Gastrocnemius medialis (tissue), 4 donors: Measurements from ENCODE around the gene PLEKHB2. TPM values are rescaled to one million over a fixed set of nuclear protein-coding genes. Genes with fewer than 3 reads are reported as not detected.
A peak's percentile ranks its signal among the peaks of the same experiment; 100 is the strongest.
"Not testable (repeated sequence)": the region's sequence is repeated elsewhere in the genome, so short reads cannot be mapped to it uniquely, and the experiment has no call there.

Experiments
- ATAC-seq, 2 donors: fragments of 150-250 bp; one replicate each; pipeline ENCODE4 v1.9.1; 2016
- DNase-seq, 2 donors: peaks; one replicate each; pipeline ENCODE4 v3.0.0-alpha.2; 2019
- H3K27ac ChIP-seq, 4 donors: fragments of 200-600 bp; sonication (generic); 1 replicate in 1 of 4; 2 replicates in 3 of 4; pipeline ENCODE4 v1.5.1; 2016 to 2018; ENCODE audit warnings: mild to moderate bottlenecking in 2 of 4, moderate library complexity in 1 of 4
- H3K27me3 ChIP-seq, 3 donors: fragments of 200-600 bp; sonication (generic) in 2 of 3; 1 replicate in 1 of 3; 2 replicates in 2 of 3; pipeline versions ENCODE4 v1.5.1 to v1.6.0; 2016 to 2019; ENCODE audit warnings: mild to moderate bottlenecking in 1 of 3, moderate library complexity in 1 of 3
- H3K36me3 ChIP-seq, 2 donors: fragments of 200-600 bp; sonication (generic) in 1 of 2; one replicate each; pipeline ENCODE4 v1.5.1; 2017 to 2018
- H3K4me1 ChIP-seq, 2 donors: fragments of 200-600 bp; sonication (generic) in 1 of 2; one replicate each; pipeline ENCODE4 v1.5.1; 2016 to 2017; ENCODE audit warnings: mild to moderate bottlenecking in 2 of 2
- H3K4me3 ChIP-seq, 4 donors: fragments of 200-600 bp; sonication (generic) in 3 of 4; 1 replicate in 1 of 4; 2 replicates in 3 of 4; pipeline ENCODE4 v1.5.1; 2016 to 2019; ENCODE audit warnings: mild to moderate bottlenecking in 2 of 4
- H3K9me3 ChIP-seq, 3 donors: fragments of 200-600 bp; sonication (generic) in 2 of 3; 1 replicate in 1 of 3; 2 replicates in 2 of 3; pipeline ENCODE4 v1.5.1; 2016 to 2019
- POLR2A ChIP-seq, 2 donors: fragments of 450-650 bp; IDR thresholded peaks; one replicate each; pipeline ENCODE4 v1.6.1; 2017; ENCODE audit warnings: antibody characterized with exemption in 2 of 2, mild to moderate bottlenecking in 2 of 2, moderate library complexity in 2 of 2
- in situ Hi-C, 4 donors: fragments of 200-750 bp; cut with MboI; loops; one replicate each; pipeline versions ENCODE4 v1.15.0 to v1.8.0; 2017; ENCODE audit warnings: low sequenced_read_pairs in 4 of 4
- intact Hi-C: fragments of 100-400 bp; cut with DNase I; formaldehyde crosslinking; loops from one replicate; pipeline ENCODE4 v1.15.1; 2023; ENCODE audit warnings: low total_unique reads
- total RNA-seq, 4 donors: library from RNA; depleted of rRNA; stranded (reverse); fragments of >200 nt; gene quantifications; one replicate each; pipeline versions ENCODE4 v1.1.0 to v1.2.3, GENCODE V29; 2016
- TF ChIP-seq, protein P1 (sequence below), 5 experiments: fragments of 450-650 bp in 3 of 5; fragments of 200-600 bp in 2 of 5; sonication (generic) in 2 of 5; IDR thresholded peaks in 4 of 5; conservative IDR thresholded peaks in 1 of 5; 1 replicate in 4 of 5; 2 replicates in 1 of 5; pipeline ENCODE4 v1.5.1; 2016 to 2019; ENCODE audit warnings: antibody characterized with exemption in 5 of 5, mild to moderate bottlenecking in 3 of 5, moderate library complexity in 3 of 5

PLEKHB2 gene
- total RNA-seq, 4 donors from 2014 or later: 24.0 to 105 (median 68.3) TPM

DNA sequence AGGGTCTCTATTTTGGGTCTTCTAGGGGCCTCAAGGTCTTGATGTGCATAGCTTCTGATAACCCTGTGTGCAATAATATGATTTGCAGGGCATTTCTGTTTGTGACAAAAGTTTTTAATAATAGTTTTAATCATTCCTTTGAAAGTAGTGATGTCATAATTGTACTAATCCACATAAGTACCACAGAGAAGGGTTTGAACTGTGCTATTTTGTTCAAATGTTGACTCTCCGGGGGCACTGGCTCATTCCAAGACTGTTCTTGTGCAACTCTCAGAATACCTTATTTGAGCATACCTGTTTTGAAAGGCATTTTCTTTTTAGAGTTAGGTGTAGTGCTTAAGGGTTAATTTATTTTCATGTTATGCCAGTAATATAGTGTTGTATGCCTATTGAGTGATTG, 41.6 kb downstream of the PLEKHB2 start:
- no peak for ATAC-seq
- in situ Hi-C loops (no loop called here), intact Hi-C loops (no loop called here)
- no peak overlapping the region for H3K4me3 ChIP-seq
- DNase-seq: no peak
- peaks cover 3 to 39% of the 10 kb centered on the region in 2 donors for H3K36me3 ChIP-seq
- no peaks in the 10 kb centered on the region for H3K27me3 ChIP-seq
- no peak overlapping the region for H3K27ac ChIP-seq
- no peaks in the 10 kb centered on the region for H3K9me3 ChIP-seq
- no peak for TF ChIP-seq POLR2A (IDR thresholded peaks at IDR 0.05)
- TF ChIP-seq, protein P1, sequence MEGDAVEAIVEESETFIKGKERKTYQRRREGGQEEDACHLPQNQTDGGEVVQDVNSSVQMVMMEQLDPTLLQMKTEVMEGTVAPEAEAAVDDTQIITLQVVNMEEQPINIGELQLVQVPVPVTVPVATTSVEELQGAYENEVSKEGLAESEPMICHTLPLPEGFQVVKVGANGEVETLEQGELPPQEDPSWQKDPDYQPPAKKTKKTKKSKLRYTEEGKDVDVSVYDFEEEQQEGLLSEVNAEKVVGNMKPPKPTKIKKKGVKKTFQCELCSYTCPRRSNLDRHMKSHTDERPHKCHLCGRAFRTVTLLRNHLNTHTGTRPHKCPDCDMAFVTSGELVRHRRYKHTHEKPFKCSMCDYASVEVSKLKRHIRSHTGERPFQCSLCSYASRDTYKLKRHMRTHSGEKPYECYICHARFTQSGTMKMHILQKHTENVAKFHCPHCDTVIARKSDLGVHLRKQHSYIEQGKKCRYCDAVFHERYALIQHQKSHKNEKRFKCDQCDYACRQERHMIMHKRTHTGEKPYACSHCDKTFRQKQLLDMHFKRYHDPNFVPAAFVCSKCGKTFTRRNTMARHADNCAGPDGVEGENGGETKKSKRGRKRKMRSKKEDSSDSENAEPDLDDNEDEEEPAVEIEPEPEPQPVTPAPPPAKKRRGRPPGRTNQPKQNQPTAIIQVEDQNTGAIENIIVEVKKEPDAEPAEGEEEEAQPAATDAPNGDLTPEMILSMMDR (IDR thresholded peaks at IDR 0.05 in 4 of 5, conservative IDR thresholded peaks at IDR 0.05 in 1 of 5): no peak
- H3K4me1 ChIP-seq: no peaks in the 10 kb centered on the region

DNA sequence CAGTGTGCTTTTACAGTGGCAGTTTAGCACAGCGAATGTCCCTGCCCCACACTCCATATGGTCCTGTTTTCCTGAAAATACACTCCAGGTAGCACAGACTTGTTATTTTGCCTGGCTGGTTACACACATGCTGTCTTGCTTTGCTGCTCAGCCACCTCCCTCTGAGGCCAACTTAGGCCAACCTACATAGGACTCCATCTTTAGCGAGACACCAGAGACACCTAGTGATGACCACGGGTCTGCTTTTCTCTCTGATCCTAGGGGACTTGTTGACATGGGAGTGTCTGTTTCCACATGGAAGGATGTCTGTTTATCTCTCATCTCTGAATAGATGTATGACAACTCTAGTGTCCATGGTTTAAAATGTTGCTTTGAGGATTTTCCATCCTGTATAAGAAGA, 43.3 kb downstream of the PLEKHB2 start:
- ATAC-seq (peak; percentile 68 to 78), DNase-seq (no peak)
- Histone ChIP-seq H3K4me1 (no peaks in the 10 kb centered on the region), H3K27ac (no peak overlapping the region), H3K9me3 (no peaks in the 10 kb centered on the region), H3K36me3 (peaks cover 3 to 35% of the 10 kb centered on the region in 2 donors), H3K27me3 (no peaks in the 10 kb centered on the region), H3K4me3 (no peak overlapping the region)
- in situ Hi-C loops: no loop called here
- intact Hi-C loops: no loop called here
- TF ChIP-seq, protein P1 (IDR thresholded peaks at IDR 0.05 in 4 of 5, conservative IDR thresholded peaks at IDR 0.05 in 1 of 5): peak in 1 of 5 experiments; percentile 30
- no peak for TF ChIP-seq POLR2A (IDR thresholded peaks at IDR 0.05)

DNA sequence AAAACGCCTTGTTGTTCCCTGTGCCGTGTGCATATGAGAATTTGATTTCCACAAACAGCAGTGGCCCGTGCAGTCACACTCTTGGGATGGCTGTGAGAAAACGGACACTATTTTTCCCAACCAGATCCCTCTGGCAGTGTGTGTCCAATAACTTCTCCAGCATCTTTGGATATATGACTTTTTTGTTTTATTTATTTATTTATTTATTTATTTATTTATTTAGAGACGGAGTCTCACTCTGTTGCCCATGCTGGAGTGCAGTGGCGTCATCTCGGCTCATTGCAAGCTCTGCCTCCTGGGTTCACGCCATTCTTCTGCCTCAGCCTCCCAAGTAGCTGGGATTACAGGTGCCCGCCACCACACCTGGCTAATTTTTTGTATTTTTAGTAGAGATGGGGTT, 45.0 kb downstream of the PLEKHB2 start:
- peaks cover 3 to 35% of the 10 kb centered on the region in 2 donors for H3K36me3 ChIP-seq

DNA sequence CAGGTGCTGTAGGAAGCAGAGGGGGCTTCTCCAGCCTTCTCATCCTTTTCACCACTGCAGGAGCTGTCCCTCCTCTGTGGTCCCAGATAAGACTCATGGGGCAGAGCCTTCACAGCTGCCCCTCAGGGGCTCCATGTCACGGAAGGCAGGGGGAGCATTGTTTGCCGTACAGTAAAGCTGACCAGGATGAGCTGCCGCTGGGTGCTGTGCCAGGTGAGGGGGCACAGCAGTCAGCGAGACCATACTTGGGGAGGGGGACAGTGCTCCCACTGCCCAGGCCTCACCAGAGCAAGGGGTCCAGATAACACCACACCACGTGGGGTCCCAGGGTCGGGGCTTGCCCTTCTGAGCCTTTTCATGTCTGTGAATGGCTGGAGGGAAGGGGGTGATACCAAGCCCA, 46.3 kb downstream of the PLEKHB2 start:
- H3K27me3 ChIP-seq: no peaks in the 10 kb centered on the region
- ATAC-seq (no peak), DNase-seq (no peak)
- no peak overlapping the region for H3K4me3 ChIP-seq
- no peak for TF ChIP-seq POLR2A (IDR thresholded peaks at IDR 0.05)
- TF ChIP-seq, protein P1 (IDR thresholded peaks at IDR 0.05 in 4 of 5, conservative IDR thresholded peaks at IDR 0.05 in 1 of 5): no peak
- H3K9me3 ChIP-seq: no peaks in the 10 kb centered on the region
- no peaks in the 10 kb centered on the region for H3K4me1 ChIP-seq
- no peak overlapping the region for H3K27ac ChIP-seq
- intact Hi-C loops (loop anchor here (10.0 kb wide), 1 partner anchor 523 kb away; no protein-coding TSS in a partner anchor), in situ Hi-C loops (no loop called here)
- H3K36me3 ChIP-seq: peaks cover 3 to 35% of the 10 kb centered on the region in 2 donors

More for the DNA sequence above, 45.0 kb downstream of the PLEKHB2 start:
- DNase-seq, H3K9me3 ChIP-seq, H3K4me3 ChIP-seq, H3K4me1 ChIP-seq, H3K27ac ChIP-seq, ATAC-seq, H3K27me3 ChIP-seq, in situ Hi-C loops: not testable (repeated sequence)
- intact Hi-C loops: loop anchor here (10.0 kb wide), 1 partner anchor 525 kb away; no protein-coding TSS in a partner anchor

DNA sequence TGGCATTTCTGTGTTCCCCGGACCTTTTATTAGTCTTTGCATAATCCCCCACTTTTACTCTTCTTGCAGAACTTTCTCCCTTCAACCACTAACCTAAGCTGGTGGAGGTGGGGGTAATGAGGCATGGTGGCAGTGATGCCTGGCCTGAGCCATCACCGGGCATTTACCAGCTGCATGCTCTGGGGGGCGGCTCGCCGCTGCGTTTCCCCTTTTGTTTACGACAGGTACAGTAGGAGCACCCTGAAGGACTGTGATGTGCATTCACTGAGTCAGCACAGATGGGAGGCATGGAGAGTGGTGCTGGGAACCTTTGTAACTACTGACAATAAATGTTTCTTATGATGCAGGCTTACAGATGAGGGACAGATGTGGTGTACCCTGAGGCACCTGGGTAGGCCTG, 46.9 kb downstream of the PLEKHB2 start:
- in situ Hi-C loops: no loop called here
- H3K4me3 ChIP-seq: no peak overlapping the region
- peaks cover 3 to 28% of the 10 kb centered on the region in 2 donors for H3K36me3 ChIP-seq
- H3K27ac ChIP-seq: no peak overlapping the region
- no peak for ATAC-seq
- no peak for DNase-seq
- TF ChIP-seq, protein P1 (IDR thresholded peaks at IDR 0.05 in 4 of 5, conservative IDR thresholded peaks at IDR 0.05 in 1 of 5): no peak
- no peak for TF ChIP-seq POLR2A (IDR thresholded peaks at IDR 0.05)
- H3K4me1 ChIP-seq: no peaks in the 10 kb centered on the region
- H3K27me3 ChIP-seq: no peaks in the 10 kb centered on the region
- intact Hi-C loops: loop anchor here (10.0 kb wide), 1 partner anchor 523 kb away; no protein-coding TSS in a partner anchor
- H3K9me3 ChIP-seq: no peaks in the 10 kb centered on the region
